HG02571 (cell line): ENCODE measurements around the gene FANK1.
A peak's percentile ranks its signal among the peaks of the same experiment; 100 is the strongest.
"Not testable (repeated sequence)": the region's sequence is repeated elsewhere in the genome, so short reads cannot be mapped to it uniquely, and the experiment has no call there.

Source experiments
- ATAC-seq: cut with Tn5 transposase; IDR thresholded peaks from one replicate; pipeline ENCODE4 v1.9.1; 2021; ENCODE audit warnings: mild to moderate bottlenecking, moderate library complexity; ENCODE audit not compliant: unreplicated experiment

The FANK1 gene

DNA sequence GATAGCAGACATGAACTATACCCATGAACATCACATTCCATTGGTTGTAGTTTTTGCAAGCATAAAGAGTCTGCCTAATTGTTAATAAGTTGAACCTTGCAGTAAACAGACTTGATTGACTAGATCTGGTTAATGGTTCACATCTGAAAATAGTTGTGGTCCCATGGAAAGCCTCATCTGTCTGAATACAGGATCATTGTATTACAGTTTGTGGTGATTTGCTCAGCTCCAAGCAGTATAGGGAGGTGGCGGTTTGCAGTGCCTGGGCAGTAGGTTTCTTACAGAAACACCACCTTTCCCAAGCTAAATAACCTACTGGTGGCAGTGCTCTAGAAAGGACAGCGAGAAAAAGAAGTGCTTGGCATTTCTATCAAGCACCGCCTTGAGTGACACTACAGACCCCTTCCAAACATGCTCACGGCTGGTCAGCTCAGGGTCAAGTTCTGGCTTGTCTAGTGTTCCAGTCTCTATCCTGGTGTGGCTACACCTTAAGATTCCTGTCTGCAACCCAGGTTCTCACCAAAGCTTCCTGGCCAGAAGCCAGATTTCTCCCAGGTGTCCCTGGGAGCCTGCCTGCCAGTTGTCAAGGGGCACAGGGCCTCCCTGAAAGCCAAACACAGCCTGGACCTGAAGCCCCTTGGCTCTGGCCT lies 119.9 kb downstream of the FANK1 start:
- ATAC-seq, result no peak

- ATAC-seq, result no peak
These were observed 120.5 kb downstream of the FANK1 start for GRCh38 chr10:126016882-126017281.

- no peak for ATAC-seq
These were observed 121.7 kb downstream of the FANK1 start for GRCh38 chr10:126017961-126018560.

- no peak for ATAC-seq
These were observed 125.6 kb downstream of the FANK1 start for GRCh38 chr10:126021833-126022500.

DNA sequence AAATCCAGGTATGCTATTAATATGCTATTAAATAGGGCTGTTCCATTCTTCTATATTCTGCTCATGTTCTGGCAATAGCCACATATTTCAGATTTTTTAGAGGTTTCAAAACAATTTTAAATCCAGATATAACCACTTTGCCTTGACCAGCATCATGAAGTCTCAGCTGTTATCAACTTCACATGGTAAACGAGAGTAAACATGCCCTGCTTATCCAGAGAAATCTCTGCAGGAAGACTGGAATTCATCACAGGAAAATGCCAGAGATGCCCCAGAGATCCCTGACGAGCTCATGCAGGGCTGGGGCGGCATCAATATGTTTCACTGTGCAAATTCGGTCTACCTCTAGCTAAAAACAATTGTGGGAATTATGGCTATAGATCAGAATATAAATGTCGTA lies 126.5 kb downstream of the FANK1 start:
- no peak for ATAC-seq

GRCh38 chr10:126027692-126028091 lies 131.3 kb downstream of the FANK1 start:
- ATAC-seq, result no peak

GRCh38 chr10:126029999-126030398 lies 133.6 kb downstream of the FANK1 start:
- no peak for ATAC-seq

DNA sequence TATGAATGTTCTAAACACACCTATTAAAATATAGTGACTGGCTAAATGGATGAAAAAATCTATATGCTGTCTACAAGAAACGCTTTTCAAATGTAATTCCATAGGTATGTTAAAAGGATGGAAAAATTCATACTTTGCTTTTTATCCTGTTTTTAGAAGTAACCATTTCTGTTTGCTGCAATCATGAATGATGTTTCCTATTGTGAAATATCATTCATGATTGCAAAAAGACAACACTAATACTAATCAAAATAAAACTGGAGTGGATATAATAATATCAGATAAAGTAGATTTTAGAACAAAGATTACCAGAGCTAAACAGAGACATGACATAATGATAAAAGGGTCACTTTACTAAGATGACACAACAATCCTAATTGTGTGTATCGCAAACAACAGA lies 138.2 kb downstream of the FANK1 start:
- ATAC-seq, result no peak

GRCh38 chr10:126036515-126036914 lies 140.2 kb downstream of the FANK1 start:
- ATAC-seq, result no peak

DNA sequence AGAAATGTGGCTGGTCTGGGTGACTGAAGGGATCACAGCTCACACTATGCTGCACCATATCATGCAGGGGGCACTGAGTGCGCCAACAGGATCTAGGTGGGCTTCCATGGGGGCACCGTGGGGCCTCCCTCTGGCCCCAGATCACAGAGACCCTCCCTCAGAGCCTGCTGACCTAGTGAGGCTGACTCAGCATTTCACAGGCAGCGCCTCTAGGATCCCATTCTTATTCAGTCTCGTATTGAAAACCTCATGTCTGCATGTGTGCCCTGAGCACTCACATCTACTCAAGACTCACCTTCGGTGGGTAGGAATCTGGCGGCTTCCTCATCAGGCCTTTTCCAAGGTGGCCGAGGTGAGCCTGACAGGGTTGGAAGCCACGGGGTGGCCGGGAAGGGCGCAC lies 141.6 kb downstream of the FANK1 start:
- ATAC-seq, result no peak

DNA sequence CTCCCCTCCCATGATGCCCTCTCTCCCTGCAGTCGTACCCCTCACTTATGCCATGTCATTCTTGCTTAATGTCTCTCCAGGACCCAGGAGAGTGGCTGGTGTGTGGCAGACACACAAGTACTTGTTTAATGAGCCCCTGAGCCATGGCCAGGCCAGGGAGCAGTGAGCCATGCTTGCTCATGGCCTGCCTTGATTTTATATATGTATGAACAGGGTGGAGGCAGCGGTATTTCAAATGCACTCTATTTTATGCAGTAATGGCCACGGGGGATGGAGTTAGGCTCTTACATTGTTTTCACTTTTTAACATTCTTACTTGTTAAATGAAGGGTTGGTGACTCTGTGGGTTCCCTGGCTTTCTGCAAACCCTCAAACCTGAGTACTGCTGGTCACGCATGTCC lies 144.8 kb downstream of the FANK1 start:
- ATAC-seq, result no peak

- ATAC-seq, result peak; percentile 100
These were observed 145.5 kb downstream of the FANK1 start for GRCh38 chr10:126041804-126042231.

GRCh38 chr10:126042354-126042753 lies 146.0 kb downstream of the FANK1 start:
- ATAC-seq, result no peak

- no peak for ATAC-seq
These were observed 146.5 kb downstream of the FANK1 start for GRCh38 chr10:126042906-126043305.

- no peak for ATAC-seq
These were observed 147.0 kb downstream of the FANK1 start for GRCh38 chr10:126043389-126043788.

DNA sequence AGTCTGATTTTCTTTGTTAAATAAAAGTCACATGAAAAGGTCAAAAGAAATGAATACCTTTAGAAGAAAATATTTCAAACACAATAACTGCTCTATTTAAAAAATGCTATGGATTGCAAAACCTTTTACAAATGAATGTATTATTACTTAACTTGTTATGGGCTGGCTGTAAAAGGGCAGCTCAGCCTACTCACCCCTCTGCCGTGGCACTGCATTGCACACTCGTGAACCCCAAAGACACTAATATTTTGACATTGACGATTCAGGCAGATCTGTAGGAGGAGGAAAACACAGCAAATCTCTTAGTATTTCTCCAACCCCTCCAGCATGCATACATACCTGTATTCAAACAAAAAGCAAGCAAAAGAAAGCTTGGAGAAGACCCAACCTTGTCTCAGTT lies 149.5 kb downstream of the FANK1 start:
- no peak for ATAC-seq

GRCh38 chr10:126046831-126047230 lies 150.5 kb downstream of the FANK1 start:
- no peak for ATAC-seq

- ATAC-seq, result not testable (repeated sequence)
These were observed 151.4 kb downstream of the FANK1 start for GRCh38 chr10:126047749-126048148.

DNA sequence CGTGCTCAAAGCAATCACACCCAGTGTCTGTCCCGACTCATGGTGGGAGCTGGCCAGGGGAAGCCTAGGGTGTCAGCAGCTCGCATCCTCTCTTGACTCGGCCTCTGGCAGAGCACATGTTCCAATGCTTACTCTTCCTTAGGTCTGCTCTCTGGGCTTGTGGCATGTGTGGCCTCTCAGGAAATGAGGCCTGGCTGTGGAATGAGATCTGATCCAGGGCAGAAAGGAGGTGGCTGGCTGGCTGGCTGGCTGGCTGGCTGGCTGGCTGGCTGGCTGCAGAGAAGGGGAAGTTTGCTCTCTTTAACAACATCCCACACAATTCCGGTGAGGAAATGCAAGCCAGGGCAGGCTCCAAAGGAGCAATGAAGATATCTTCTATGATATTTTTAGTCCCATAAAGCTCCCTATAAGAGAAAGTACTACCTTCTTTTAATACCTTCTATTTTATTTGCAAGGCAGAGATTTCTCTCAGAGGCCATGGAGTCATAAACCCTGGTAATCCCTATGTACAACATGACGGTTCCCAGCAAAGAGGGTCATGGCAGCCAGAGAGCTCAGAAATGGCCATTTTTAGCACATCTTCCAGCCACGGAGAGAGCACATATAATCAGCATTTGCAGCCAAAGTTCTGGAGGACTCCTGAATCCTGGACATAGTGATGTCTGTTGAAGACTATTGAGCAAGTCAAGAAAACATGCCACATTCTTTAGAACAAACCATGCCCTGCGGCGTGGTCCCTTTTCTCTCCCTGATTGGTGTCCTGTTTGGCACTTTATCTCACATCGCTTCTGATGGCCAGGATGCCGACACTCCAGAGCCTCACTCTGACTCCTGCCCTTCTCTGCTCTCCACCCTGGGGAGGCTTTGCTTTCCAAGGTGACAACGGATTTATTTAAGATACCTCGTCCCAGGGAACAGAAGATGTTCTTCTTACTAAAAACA lies 153.7 kb downstream of the FANK1 start:
- no peak for ATAC-seq

DNA sequence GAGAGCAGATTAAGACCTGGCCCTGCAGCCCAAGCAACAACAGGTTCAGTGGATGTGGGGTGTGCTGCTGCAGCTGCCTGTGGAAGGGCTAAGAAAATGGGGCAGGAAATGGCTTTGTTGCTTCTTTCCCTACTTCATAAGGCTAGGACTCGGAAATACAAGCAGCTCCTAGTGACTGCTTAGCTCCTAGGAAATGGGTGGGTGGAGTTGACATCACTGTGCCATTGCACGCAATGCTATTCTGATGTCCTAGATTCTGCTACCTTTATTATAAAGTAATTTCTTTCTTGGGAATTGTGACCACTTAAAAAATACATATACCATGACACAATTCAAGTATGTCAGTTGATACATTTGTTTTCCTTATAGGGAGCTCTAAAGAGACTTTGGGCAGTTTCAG lies 155.8 kb downstream of the FANK1 start:
- no peak for ATAC-seq

GRCh38 chr10:126054191-126054590 lies 157.8 kb downstream of the FANK1 start:
- no peak for ATAC-seq
